Gastroesophageal sphincter (tissue), 4 donors: ENCODE measurements around the gene RNF175. TPM values are rescaled to one million over a fixed set of nuclear protein-coding genes. Genes with fewer than 3 reads are reported as not detected.

ENCODE experiments used
- ATAC-seq: fragments of 150-250 bp; one replicate; pipeline ENCODE4 v1.9.1; 2016; ENCODE audit warnings: mild to moderate bottlenecking, moderate library complexity
- H3K27ac ChIP-seq, 4 donors: fragments of 200-600 bp; sonication (generic) in 3 of 4; 1 replicate in 3 of 4; 2 replicates in 1 of 4; pipeline ENCODE4 v1.5.1; 2016 to 2019
- H3K27me3 ChIP-seq: fragments of 200-600 bp; sonication (generic); one replicate; pipeline ENCODE4 v1.5.1; 2019
- H3K36me3 ChIP-seq, 2 donors: fragments of 200-600 bp; sonication (generic); one replicate each; pipeline ENCODE4 v1.5.1; 2019; ENCODE audit warnings: control low read depth in 1 of 2
- H3K4me1 ChIP-seq, 3 donors: fragments of 200-600 bp; sonication (generic); 1 replicate in 2 of 3; 2 replicates in 1 of 3; pipeline ENCODE4 v1.5.1; 2016 to 2019; ENCODE audit warnings: control low read depth in 2 of 3
- H3K4me3 ChIP-seq, 2 donors: fragments of 200-600 bp; sonication (generic); one replicate each; pipeline ENCODE4 v1.5.1; 2019; ENCODE audit warnings: mild to moderate bottlenecking in 1 of 2, moderate library complexity in 1 of 2
- H3K9me3 ChIP-seq, 3 donors: fragments of 200-600 bp; sonication (generic); one replicate each; pipeline ENCODE4 v1.5.1; 2017 to 2019; ENCODE audit warnings: control low read depth in 2 of 3
- EP300 ChIP-seq: sonication (generic); formaldehyde crosslinking; IDR thresholded peaks from one replicate; pipeline ENCODE4 v1.6.1; 2017; ENCODE audit warnings: antibody characterized with exemption, mild to moderate bottlenecking
- POLR2A ChIP-seq, 2 donors: fragments of 450-650 bp; IDR thresholded peaks; one replicate each; pipeline ENCODE4 v1.6.1; 2017; ENCODE audit warnings: antibody characterized with exemption in 2 of 2, mild to moderate bottlenecking in 2 of 2, moderate library complexity in 1 of 2
- POLR2AphosphoS5 ChIP-seq: sonication (generic); formaldehyde crosslinking; IDR thresholded peaks from one replicate; pipeline ENCODE4 v1.6.1; 2017; ENCODE audit warnings: antibody characterized with exemption
- WGBS, 2 donors: methylation state at CpG; one replicate each; pipeline ENCODE4 v1.1.5; 2018; ENCODE audit warnings: low coverage in 1 of 2; 5-methylcytosine and 5-hydroxymethylcytosine counted together
- total RNA-seq, 4 donors: library from RNA; depleted of rRNA; stranded (reverse); fragments of >200 nt; gene quantifications; one replicate each; pipeline ENCODE4 v1.1.0, GENCODE V29; 2016
- TF ChIP-seq, protein P1 (sequence below), 4 experiments: fragments of 200-600 bp in 2 of 4; fragments of 450-650 bp in 2 of 4; sonication (generic) in 1 of 4; IDR thresholded peaks; one replicate each; pipeline ENCODE4 v1.5.1; 2017 to 2019; ENCODE audit warnings: antibody characterized with exemption in 4 of 4, mild to moderate bottlenecking in 2 of 4, moderate library complexity in 2 of 4

Gene RNF175
- total RNA-seq, 4 donors from 2014 or later, result 0.16 to 0.89 (median 0.67) TPM; not detected in 1

DNA sequence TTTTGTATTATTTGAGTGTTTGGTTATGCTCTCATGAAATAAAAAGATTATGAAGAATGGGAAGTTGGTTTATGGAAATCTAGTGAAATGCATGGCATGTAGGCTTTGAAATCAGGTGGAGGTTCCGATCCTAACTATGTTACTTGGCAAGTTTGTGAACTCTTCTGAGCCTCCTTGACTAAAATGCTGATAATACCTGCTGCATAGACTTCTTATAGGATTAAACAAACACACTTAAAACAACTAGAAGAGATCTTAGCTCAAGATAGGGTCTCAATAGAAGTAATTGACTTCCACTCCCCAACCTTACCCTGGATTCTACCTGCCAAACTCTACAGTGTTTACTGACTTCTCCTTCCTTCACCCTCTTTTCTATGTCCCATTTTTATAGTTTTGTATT is 97.9 kb downstream of the RNF175 start:
- no peak overlapping the region for H3K27ac ChIP-seq
- WGBS, 2 donors, result 77 to 100% methylated on average over 1 of the region's 1 CpG
- no peak overlapping the region for H3K4me3 ChIP-seq
- H3K36me3 ChIP-seq, result no peaks in the 10 kb centered on the region
- H3K9me3 ChIP-seq, result no peaks in the 10 kb centered on the region
- peaks cover 10% of the 10 kb centered on the region for H3K27me3 ChIP-seq
- no peak for ATAC-seq
- no peak for TF ChIP-seq EP300
- TF ChIP-seq, protein P1, sequence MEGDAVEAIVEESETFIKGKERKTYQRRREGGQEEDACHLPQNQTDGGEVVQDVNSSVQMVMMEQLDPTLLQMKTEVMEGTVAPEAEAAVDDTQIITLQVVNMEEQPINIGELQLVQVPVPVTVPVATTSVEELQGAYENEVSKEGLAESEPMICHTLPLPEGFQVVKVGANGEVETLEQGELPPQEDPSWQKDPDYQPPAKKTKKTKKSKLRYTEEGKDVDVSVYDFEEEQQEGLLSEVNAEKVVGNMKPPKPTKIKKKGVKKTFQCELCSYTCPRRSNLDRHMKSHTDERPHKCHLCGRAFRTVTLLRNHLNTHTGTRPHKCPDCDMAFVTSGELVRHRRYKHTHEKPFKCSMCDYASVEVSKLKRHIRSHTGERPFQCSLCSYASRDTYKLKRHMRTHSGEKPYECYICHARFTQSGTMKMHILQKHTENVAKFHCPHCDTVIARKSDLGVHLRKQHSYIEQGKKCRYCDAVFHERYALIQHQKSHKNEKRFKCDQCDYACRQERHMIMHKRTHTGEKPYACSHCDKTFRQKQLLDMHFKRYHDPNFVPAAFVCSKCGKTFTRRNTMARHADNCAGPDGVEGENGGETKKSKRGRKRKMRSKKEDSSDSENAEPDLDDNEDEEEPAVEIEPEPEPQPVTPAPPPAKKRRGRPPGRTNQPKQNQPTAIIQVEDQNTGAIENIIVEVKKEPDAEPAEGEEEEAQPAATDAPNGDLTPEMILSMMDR (IDR thresholded peaks at IDR 0.05), result no peak
- no peak for TF ChIP-seq POLR2AphosphoS5
- TF ChIP-seq POLR2A (IDR thresholded peaks at IDR 0.05), result no peak
- H3K4me1 ChIP-seq, result no peaks in the 10 kb centered on the region

DNA sequence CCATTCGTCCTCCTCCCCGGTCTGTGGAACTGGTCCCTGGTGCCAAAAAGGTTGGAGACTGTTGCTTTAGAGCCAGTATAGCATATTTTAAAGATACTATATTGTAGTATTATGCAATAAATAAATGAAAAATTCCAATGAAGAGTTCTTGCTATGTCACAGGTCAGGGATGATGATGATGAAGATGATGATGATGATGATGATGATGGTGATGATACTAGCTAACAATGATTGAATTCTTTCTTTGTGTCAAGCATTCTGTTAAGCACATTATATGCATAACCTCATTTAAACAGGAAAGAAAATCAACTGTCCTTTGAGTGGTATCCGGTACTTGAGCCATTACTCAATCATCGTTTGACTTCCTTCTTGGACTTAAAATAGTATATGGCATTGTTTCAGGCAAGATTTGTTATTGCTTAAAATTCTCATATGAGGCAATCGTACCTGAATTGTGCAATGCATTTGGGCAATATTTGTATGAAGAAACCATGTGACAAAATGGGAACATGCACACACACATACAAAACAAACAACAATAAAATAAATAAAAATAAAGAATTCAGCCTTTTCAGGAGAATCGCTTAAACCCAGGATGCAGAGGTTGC is 98.5 kb downstream of the RNF175 start:
- Histone ChIP-seq H3K4me3 (no peak overlapping the region), H3K27ac (no peak overlapping the region), H3K4me1 (no peaks in the 10 kb centered on the region), H3K9me3 (no peaks in the 10 kb centered on the region), H3K36me3 (no peaks in the 10 kb centered on the region), H3K27me3 (peaks cover 10% of the 10 kb centered on the region)
- WGBS, 2 donors, result 58 to 74% methylated on average over 6 of the region's 6 CpGs
- peak; percentile 83 for ATAC-seq
- TF ChIP-seq POLR2AphosphoS5, result peak; percentile 65
- no peak for TF ChIP-seq POLR2A (IDR thresholded peaks at IDR 0.05)

Other genes starting within 250 kb of the RNF175 start
- 10 to 100 TPM in 2 of 4 donors, 1 to 10 TPM in 2; 4.3 to 30.0 (median 13.7) TPM for gene TLR2, start 75.7 kb downstream of the RNF175 start, total RNA-seq
- gene SFRP2, start 29.1 kb upstream of the RNF175 start, total RNA-seq, result 10 to 100 TPM; 12.3 to 36.5 (median 21.2) TPM